HG03108 (cell line): Measurements from ENCODE around the gene TADA3.

Experiments used
- ATAC-seq: cut with Tn5 transposase; IDR thresholded peaks from one replicate; pipeline ENCODE4 v1.9.1; 2021; ENCODE audit warnings: moderate library complexity; ENCODE audit not compliant: unreplicated experiment

Gene TADA3

DNA sequence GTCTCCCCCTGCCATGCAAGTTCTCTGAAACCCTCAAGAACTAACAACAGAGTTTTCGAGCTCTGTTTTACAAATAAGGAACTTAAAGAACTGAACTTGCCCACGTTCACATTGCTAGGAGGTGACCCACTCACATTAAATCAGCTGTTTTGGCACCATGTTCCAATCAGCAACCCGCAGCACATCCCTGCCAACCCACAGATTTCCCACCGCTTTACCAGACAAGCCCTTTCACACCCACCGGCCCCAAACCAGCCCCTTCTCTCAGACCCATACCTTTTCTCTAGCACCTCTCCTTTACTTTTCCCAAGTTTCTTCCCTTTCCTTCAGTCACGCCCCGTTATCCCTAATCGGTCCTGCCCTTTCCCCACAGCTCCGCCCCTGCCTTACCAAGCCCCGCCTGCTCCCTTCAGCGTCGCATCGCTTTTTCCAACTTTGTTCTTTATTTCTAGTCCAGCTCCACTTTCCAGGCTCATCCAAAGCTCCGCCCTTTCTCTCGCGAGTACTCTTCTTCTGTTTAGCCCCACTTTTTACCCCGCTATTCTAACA lies 61.5 kb downstream of the TADA3 start:
- ATAC-seq: peak; percentile 33
